SJCRH30 (cell line): ENCODE measurements around the gene DZIP3. TPM values are rescaled to one million over a fixed set of nuclear protein-coding genes. Genes with fewer than 3 reads are reported as not detected.
"Not testable (repeated sequence)": the region's sequence is repeated elsewhere in the genome, so short reads cannot be mapped to it uniquely, and the experiment has no call there.

Experiments used
- DNase-seq, 2 experiments: peaks; one replicate each; pipeline ENCODE4 v3.0.0-alpha.2; 2015 to 2020
- H3K27ac ChIP-seq: fragments of 250-450 bp; sonication (Bioruptor Pico); 2 replicates; pipeline ENCODE4 v1.5.1; 2020; ENCODE audit warnings: mild to moderate bottlenecking, moderate library complexity
- H3K27me3 ChIP-seq: fragments of 250-450 bp; sonication (Bioruptor Pico); 2 replicates; pipeline ENCODE4 v1.5.1; 2020; ENCODE audit warnings: mild to moderate bottlenecking, moderate library complexity
- H3K36me3 ChIP-seq: fragments of 250-450 bp; sonication (Bioruptor Pico); 2 replicates; pipeline ENCODE4 v1.5.1; 2020; ENCODE audit warnings: mild to moderate bottlenecking, moderate library complexity
- H3K4me1 ChIP-seq: fragments of 250-450 bp; sonication (Bioruptor Pico); 2 replicates; pipeline ENCODE4 v1.5.1; 2020; ENCODE audit warnings: mild to moderate bottlenecking, moderate library complexity
- H3K4me3 ChIP-seq: fragments of 250-450 bp; sonication (Bioruptor Pico); 2 replicates; pipeline ENCODE4 v1.5.1; 2020; ENCODE audit warnings: mild to moderate bottlenecking, moderate library complexity
- H3K9me3 ChIP-seq: fragments of 250-450 bp; sonication (Bioruptor Pico); replicated peaks from 2 replicates; pipeline ENCODE4 v1.5.1; 2020; ENCODE audit warnings: mild to moderate bottlenecking, moderate library complexity
- total RNA-seq: library from RNA; depleted of rRNA; stranded (reverse); fragments of >200 nt; shearing (Covaris generic); gene quantifications from 2 replicates; pipeline ENCODE4 v1.2.3, GENCODE V29; 2014

DZIP3 gene
- total RNA-seq, 1 experiment from 2014 or later = 46.7 TPM

DNA sequence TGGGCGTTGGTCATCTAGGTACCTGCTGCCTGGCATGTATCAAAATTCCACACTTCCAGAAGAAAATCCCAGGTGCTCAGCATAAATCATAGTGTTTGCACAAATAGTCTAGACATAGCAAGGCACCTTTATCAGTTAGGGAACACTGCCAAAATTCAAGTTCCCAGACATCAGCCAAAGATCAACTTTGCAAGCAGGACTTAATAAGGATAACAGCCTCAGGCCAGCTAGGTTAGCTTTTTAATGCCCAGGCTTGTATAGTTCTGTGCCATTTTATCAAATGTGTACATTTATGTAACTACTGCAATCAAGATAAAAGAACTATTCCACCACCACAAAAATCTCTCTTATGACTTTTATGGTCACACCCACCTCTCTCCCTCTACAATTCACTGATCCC lies 30.7 kb downstream of the DZIP3 start:
- no peaks in the 10 kb centered on the region for H3K27me3 ChIP-seq
- H3K9me3 ChIP-seq = no peaks in the 10 kb centered on the region
- no peaks in the 10 kb centered on the region for H3K4me1 ChIP-seq
- H3K27ac ChIP-seq = no peak overlapping the region
- no peak for DNase-seq
- H3K4me3 ChIP-seq = no peak overlapping the region
- H3K36me3 ChIP-seq = peaks cover 21% of the 10 kb centered on the region

DNA sequence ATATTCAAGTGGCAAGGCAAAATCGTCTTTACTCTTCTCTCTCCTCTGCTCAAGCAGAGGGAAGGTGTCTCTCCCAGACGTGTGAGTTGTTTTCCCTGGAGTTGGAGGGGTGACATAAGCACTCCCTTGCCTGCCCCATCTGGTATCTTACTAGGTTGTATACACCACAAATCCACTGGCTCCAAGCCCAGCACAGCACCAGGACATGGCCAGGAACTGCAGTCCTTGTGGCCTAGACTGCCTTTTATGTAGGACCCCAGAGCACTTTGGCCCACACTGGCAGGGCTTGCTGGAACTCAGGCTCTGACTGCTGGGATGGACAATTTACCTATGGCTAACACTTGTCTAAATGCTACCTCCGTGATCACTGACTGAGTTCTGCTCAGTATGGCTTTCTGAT lies 34.0 kb downstream of the DZIP3 start:
- H3K27me3 ChIP-seq = no peaks in the 10 kb centered on the region
- DNase-seq = no peak
- H3K4me1 ChIP-seq = no peaks in the 10 kb centered on the region
- no peak overlapping the region for H3K4me3 ChIP-seq
- no peaks in the 10 kb centered on the region for H3K9me3 ChIP-seq
- no peak overlapping the region for H3K27ac ChIP-seq
- peaks cover 36% of the 10 kb centered on the region for H3K36me3 ChIP-seq

DNA sequence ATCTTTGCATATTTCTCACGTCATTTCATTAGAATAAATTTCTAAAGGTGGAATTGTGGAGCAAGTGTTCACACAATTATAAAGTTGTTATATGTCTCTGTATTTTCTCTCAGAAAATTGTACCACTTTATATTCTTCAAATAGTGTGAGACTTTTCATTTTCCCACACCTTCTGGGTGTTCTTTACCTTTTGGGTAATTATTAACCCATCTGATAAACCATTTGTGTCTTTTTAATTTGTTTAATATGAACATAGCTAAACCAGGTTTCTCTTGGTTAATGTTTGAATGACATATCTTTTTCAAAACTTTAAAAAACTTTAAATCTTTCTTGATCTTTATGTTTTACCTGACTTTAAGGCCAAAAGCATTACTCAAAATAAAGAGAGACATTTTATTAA lies 40.5 kb downstream of the DZIP3 start:
- H3K27me3 ChIP-seq = no peaks in the 10 kb centered on the region

DNA sequence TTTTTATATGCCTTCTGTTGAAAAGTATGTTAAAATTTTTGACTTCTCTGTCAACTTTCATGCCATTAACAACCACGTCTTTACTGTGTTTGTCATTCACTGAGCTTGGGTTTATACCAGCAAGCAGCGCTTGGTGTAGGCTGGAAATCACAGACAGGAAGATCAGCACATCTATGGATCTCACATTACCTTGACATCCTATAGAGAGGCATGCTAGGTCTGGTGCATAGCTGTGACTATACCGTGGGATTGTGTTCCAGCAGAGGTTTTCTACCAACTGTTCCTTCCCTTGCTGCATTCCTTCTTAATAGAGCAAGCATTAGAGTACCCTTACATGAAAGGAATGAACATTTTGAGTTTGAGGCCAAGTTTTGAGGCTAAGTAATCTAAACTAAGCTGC lies 53.0 kb downstream of the DZIP3 start:
- no peaks in the 10 kb centered on the region for H3K4me1 ChIP-seq
- no peak for DNase-seq
- no peak overlapping the region for H3K4me3 ChIP-seq
- H3K27me3 ChIP-seq = no peaks in the 10 kb centered on the region
- peaks cover 21% of the 10 kb centered on the region for H3K36me3 ChIP-seq
- H3K27ac ChIP-seq = no peak overlapping the region
- H3K9me3 ChIP-seq = no peaks in the 10 kb centered on the region

More for the DNA sequence above, 40.5 kb downstream of the DZIP3 start:
- Histone ChIP-seq H3K27ac (no peak overlapping the region), H3K36me3 (peaks cover 44% of the 10 kb centered on the region), H3K4me3 (no peak overlapping the region), H3K4me1 (no peaks in the 10 kb centered on the region), H3K9me3 (no peaks in the 10 kb centered on the region)
- no peak for DNase-seq

DNA sequence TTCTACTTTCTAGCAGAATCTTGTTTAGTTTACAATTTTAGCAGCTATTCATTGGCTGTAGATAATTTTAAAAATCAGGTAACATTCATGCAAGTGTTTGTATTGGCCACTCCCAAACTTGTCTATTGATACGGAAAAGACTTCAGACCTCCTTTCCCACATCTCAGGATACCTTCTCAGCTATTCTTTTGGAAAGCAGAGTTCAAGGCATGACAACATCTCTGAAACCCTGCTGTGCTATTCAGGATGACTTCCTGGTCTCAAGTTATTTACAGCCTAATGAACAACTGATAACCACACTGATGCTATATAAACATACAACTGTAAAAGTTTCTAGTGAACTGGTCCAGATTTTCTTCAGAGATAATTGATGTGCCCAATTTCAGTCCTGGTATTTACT lies 55.8 kb downstream of the DZIP3 start:
- Histone ChIP-seq H3K27ac (no peak overlapping the region), H3K4me3 (no peak overlapping the region), H3K27me3 (no peaks in the 10 kb centered on the region), H3K36me3 (peaks cover 28% of the 10 kb centered on the region), H3K4me1 (no peaks in the 10 kb centered on the region), H3K9me3 (no peaks in the 10 kb centered on the region)
- no peak for DNase-seq

DNA sequence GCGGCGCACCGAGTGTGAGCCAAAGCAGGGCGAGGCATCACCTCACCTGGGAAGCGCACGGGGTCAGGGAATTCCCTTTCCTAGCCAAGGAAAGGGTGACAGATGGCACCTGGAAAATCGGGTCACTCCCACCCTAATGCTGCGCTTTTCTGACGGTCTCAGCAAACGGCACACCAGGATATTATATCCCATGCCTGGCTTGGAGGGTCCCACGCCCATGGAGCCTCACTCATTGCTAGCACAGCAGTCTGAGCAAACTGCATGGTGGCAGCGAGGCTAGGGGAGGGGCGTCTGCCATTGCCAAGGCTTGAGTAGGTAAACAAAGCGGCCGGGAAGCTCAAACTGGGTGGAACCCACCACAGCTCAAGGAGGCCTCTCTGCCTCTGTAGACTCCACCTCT lies 66.1 kb downstream of the DZIP3 start:
- DNase-seq, H3K27ac ChIP-seq, H3K4me3 ChIP-seq, H3K9me3 ChIP-seq, H3K27me3 ChIP-seq, H3K4me1 ChIP-seq: not testable (repeated sequence)
- H3K36me3 ChIP-seq = peaks cover 28% of the 10 kb centered on the region

DNA sequence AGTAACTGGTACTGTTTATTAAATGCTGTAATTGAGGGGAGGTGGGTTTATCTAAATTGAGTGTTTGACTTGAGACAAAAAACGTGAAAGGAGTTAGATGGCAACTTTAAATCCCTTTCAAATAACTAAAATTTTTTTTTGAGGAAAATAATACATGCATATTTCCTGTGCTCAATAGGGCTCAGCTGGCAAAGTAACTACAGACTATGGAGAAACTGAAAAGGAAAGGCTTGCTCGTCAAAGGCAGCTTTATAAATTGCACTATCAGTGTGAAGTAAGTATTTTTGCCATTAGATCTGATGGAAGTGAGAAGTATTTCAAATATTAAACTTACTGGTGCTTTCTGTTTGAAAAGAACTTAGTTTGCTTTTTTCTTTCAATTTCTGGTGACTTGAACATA lies 72.2 kb downstream of the DZIP3 start:
- H3K4me3 ChIP-seq = no peak overlapping the region
- H3K27me3 ChIP-seq = no peaks in the 10 kb centered on the region
- peaks cover 5% of the 10 kb centered on the region; the same call in 1 of the 2 replicates for H3K9me3 ChIP-seq
- peaks cover 16% of the 10 kb centered on the region; the same call in 1 of the 2 replicates for H3K36me3 ChIP-seq
- H3K4me1 ChIP-seq = no peaks in the 10 kb centered on the region
- H3K27ac ChIP-seq = no peak overlapping the region
- no peak for DNase-seq

DNA sequence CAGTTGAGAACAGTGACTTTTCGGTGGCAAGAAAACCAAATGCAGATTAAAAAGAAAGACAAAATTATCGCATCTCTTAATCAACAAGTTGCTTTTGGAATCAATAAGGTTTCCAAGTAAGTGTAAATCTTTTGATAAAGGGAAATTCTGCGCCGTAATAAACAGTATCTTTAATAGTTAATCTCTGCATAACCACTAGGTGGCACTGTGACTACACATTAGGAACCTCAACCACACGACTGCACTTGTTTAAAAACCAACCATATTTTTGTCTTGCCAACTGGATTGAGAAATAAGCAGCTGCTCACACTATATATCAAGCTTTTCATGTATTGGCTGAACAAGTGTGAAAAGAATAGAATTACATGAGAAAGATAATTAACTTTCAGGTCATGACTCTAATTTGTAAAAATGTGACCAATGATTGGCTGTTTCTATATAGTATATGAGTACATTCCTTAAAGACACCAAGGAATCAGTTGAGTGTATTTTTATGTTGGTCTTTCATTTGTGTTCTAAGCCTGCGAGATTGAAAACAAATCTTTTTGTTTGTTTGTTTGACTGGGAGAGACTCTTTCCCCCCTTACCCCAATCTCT lies 72.7 kb downstream of the DZIP3 start:
- Histone ChIP-seq H3K27ac (no peak overlapping the region), H3K27me3 (no peaks in the 10 kb centered on the region), H3K4me1 (no peaks in the 10 kb centered on the region), H3K4me3 (no peak overlapping the region), H3K36me3 (peaks cover 16% of the 10 kb centered on the region; the same call in 1 of the 2 replicates), H3K9me3 (peaks cover 5% of the 10 kb centered on the region; the same call in 1 of the 2 replicates)
- peak; percentile 22 to 72 for DNase-seq

DNA sequence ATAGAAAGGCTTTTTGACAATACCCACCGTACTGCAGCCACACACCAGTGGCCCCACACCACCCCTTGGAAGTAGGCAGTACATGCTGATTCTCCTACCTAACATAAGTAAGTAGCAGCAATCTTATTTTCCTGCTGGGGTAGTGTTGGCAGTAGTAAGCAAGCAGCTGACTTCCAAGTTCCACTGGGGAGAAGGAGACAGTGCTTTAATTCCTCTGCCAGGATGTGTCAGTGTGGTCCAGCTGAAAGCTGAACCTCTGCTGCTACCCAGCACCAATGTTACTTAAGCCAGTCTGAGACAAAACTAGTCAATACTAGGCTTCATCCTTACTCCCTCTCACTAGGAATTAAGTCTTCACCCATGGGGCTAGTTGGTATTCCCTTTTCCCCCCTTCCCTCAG lies 74.7 kb downstream of the DZIP3 start:
- H3K4me3 ChIP-seq = no peak overlapping the region
- H3K9me3 ChIP-seq = peaks cover 5% of the 10 kb centered on the region; the same call in 1 of the 2 replicates
- H3K27me3 ChIP-seq = no peaks in the 10 kb centered on the region
- DNase-seq = no peak
- H3K4me1 ChIP-seq = no peaks in the 10 kb centered on the region
- H3K27ac ChIP-seq = no peak overlapping the region
- peaks cover 16% of the 10 kb centered on the region; the same call in 1 of the 2 replicates for H3K36me3 ChIP-seq

DNA sequence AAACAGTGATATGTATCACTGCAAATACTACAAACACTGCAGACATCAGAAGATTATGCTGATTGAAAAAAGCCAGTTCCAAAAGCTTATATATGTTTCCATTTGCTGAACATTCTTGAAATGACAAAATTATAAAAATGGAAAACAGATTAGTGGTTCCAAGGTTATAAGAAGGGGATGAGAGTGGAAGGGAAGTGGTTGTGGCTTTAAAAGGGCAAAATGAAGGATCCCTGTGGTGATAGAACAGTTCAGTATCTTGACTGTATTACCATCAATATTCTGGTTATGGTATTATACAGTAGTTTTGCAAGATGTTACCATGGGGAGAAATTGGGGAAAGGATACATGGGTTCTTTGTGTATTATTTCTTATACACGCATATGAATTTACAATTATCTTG lies 77.8 kb downstream of the DZIP3 start:
- peaks cover 28% of the 10 kb centered on the region for H3K36me3 ChIP-seq
- H3K4me1 ChIP-seq = no peaks in the 10 kb centered on the region
- no peak overlapping the region for H3K4me3 ChIP-seq
- H3K27me3 ChIP-seq = no peaks in the 10 kb centered on the region
- DNase-seq = no peak
- H3K9me3 ChIP-seq = no peaks in the 10 kb centered on the region
- H3K27ac ChIP-seq = no peak overlapping the region

DNA sequence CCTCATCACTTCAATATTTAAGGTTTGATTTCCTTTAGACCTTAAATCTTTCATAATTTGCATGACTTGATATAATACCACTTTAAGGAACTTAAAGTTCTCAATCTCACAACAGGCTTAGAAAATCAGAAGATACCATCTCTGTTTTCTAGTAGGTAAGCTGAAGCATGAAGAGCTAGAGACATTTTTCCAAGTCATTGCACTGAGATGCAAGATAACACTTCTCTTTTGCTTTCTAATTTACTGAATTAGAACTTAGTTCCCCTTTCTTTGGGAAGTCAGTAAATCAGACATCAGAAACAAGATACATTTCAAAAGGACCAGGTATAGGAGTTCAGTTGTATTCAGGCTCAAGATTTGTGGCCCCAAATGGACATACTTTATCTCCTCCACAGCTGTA lies 79.7 kb downstream of the DZIP3 start:
- no peaks in the 10 kb centered on the region for H3K4me1 ChIP-seq
- no peaks in the 10 kb centered on the region for H3K27me3 ChIP-seq
- H3K4me3 ChIP-seq = no peak overlapping the region
- no peak overlapping the region for H3K27ac ChIP-seq
- H3K9me3 ChIP-seq = no peaks in the 10 kb centered on the region
- peaks cover 22% of the 10 kb centered on the region for H3K36me3 ChIP-seq
- no peak for DNase-seq

DNA sequence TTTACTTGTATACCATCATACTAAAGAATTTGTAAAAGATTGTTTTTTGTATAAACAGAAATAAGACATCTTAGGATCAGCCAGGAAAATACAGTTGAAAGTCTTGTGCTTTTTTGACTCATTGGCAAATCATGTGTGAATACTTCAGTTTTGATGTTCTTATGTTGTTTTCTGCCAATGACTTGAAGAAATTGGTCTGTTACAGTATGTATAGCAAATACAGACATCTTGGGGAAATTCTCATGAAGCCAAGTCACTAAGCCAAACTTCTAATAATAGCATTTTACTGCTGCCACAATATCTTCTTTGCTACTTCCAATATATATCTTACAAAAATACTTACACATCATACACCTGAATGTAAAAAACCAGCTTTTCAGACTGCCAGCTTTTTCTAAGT lies 83.2 kb downstream of the DZIP3 start:
- H3K9me3 ChIP-seq = no peaks in the 10 kb centered on the region
- no peaks in the 10 kb centered on the region for H3K4me1 ChIP-seq
- H3K36me3 ChIP-seq = peaks cover 25% of the 10 kb centered on the region
- H3K27ac ChIP-seq = no peak overlapping the region
- H3K27me3 ChIP-seq = no peaks in the 10 kb centered on the region
- no peak for DNase-seq
- H3K4me3 ChIP-seq = no peak overlapping the region

DNA sequence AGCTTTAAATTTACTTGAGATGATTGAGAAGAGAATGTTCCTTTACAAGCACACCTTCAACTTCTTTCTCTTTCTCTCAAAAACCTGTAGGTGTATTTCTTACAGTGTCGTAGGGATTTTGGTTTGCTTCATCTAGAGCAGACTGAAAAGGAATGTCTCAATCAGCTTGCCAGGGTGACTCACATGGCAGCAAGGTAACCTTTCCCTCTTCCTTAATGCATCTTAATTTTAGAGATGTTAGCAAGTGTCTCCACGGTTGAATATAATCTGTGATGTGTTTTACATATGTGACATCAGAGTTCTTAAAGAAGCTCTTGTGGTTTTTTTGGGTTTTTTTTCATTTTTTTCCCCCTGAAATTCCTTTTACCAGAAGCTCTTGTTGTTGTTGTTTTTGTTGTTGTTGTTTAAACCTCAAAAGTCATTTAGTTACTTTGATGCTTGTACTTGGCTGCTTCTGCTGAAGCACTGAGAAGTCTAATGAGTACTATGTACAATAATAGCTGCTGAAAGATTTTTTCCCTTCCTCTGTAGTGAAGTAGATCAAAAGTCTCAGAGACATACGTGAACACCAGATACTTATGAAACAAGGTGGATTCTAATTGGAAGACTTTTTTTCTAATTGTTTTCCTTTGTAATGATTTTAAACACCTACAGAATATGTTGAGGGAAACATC lies 84.6 kb downstream of the DZIP3 start:
- no peaks in the 10 kb centered on the region for H3K4me1 ChIP-seq
- no peaks in the 10 kb centered on the region for H3K27me3 ChIP-seq
- H3K27ac ChIP-seq = no peak overlapping the region
- no peak overlapping the region for H3K4me3 ChIP-seq
- no peak for DNase-seq
- H3K36me3 ChIP-seq = peaks cover 35% of the 10 kb centered on the region
- H3K9me3 ChIP-seq = no peaks in the 10 kb centered on the region

DNA sequence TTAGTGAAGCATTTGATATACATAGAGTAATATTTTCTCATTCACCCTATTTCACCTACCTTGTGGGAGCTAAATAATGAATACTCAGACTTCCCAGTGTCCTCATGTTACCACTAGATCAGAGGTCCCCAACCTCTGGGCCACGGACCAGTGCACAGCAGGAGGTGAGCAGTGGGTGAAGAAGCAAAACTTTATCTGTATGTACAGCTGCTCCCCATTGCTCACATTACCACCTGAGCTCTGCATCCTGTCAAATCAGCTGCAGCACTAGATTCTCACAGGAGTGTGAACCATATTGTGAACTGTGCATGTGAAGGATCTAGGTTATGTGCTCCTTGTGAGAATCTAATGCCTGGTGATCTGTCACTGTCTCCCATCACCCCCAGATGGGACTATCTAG lies 88.3 kb downstream of the DZIP3 start:
- no peak for DNase-seq
- Histone ChIP-seq H3K27me3 (no peaks in the 10 kb centered on the region), H3K27ac (no peak overlapping the region), H3K9me3 (no peaks in the 10 kb centered on the region), H3K36me3 (peaks cover 28% of the 10 kb centered on the region), H3K4me1 (no peaks in the 10 kb centered on the region), H3K4me3 (no peak overlapping the region)

DNA sequence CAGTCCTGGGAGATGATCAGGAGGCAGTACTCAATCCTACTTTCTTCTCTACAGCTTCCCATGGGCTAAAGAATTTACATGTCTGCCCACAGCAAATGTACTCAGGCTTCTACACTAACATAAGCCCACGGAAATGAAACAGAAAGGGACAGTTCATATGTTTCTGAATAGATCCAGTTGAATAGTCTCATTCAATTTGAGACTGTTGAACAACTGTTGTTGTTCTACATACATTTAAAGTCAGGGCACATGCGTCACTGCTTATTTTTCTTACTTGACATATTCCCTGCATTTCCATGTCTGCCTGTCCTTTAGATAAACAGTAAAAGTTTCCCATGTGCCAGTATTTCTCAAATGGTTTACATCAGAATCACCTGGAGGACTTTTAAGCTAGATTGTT lies 102.8 kb downstream of the DZIP3 start:
- H3K36me3 ChIP-seq = peaks cover 40% of the 10 kb centered on the region

DNA sequence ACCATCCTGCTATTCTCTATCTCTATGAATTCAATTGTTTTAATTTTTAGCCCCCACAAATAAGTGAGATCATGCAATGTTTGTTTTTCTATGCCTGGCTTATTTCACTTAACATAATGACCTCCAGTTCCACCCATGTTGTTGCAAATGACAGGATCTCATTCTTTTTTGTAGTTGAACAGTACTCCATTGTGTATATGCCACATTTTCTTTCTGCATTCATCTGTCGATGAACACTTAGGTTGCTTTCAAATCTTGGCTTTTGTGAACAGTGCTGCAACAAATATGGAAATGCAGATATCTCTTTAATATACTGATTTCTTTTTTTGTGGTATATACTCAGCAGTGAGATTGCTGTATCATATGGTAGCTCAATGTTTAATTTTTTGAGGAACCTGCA lies 108.9 kb downstream of the DZIP3 start:
- Histone ChIP-seq H3K4me3 (no peak overlapping the region), H3K27me3 (no peaks in the 10 kb centered on the region), H3K9me3 (no peaks in the 10 kb centered on the region; the same call in 1 of the 2 replicates), H3K36me3 (peaks cover 18% of the 10 kb centered on the region), H3K27ac (no peak overlapping the region), H3K4me1 (no peaks in the 10 kb centered on the region)
- no peak for DNase-seq

More for the DNA sequence above, 102.8 kb downstream of the DZIP3 start:
- H3K27ac ChIP-seq, H3K9me3 ChIP-seq, H3K4me1 ChIP-seq, DNase-seq, H3K27me3 ChIP-seq, H3K4me3 ChIP-seq: not testable (repeated sequence)
